Peyer's patch (tissue), 4 donors: ENCODE results near the gene HHATL. TPM values are rescaled to one million over a fixed set of nuclear protein-coding genes. Genes with fewer than 3 reads are reported as not detected.

Experiments used
- DNase-seq, 3 donors: peaks; one replicate each; pipeline ENCODE4 v3.0.0-alpha.2; 2017 to 2019
- H3K27ac ChIP-seq, 4 donors: fragments of 200-600 bp; sonication (generic); one replicate each; pipeline ENCODE4 v1.5.1; 2016 to 2019
- H3K27me3 ChIP-seq, 2 donors: fragments of 200-600 bp; sonication (generic); one replicate each; pipeline ENCODE4 v1.5.1; 2019
- H3K36me3 ChIP-seq, 3 donors: fragments of 200-600 bp; sonication (generic); one replicate each; pipeline ENCODE4 v1.5.1; 2016 to 2019
- H3K4me1 ChIP-seq, 4 donors: fragments of 200-600 bp; sonication (generic); one replicate each; pipeline ENCODE4 v1.5.1; 2016 to 2019
- H3K4me3 ChIP-seq, 4 donors: fragments of 200-600 bp; sonication (generic); 1 replicate in 3 of 4; 2 replicates in 1 of 4; pipeline ENCODE4 v1.5.1; 2016 to 2019; ENCODE audit warnings: mild to moderate bottlenecking in 1 of 4
- H3K9me3 ChIP-seq, 4 donors: fragments of 200-600 bp; sonication (generic); one replicate each; pipeline ENCODE4 v1.5.1; 2016 to 2019; ENCODE audit warnings: mild to moderate bottlenecking in 1 of 4
- POLR2A ChIP-seq, 2 donors: fragments of 450-650 bp; IDR thresholded peaks; one replicate each; pipeline ENCODE4 v1.5.1; 2017; ENCODE audit warnings: antibody characterized with exemption in 2 of 2, mild to moderate bottlenecking in 2 of 2, moderate library complexity in 2 of 2
- total RNA-seq, 4 donors: library from RNA; depleted of rRNA; stranded (reverse); fragments of >200 nt; gene quantifications; one replicate each; pipeline ENCODE4 v1.1.0, GENCODE V29; 2016
- TF ChIP-seq, protein P1 (sequence below), 6 experiments: fragments of 450-650 bp in 4 of 6; fragments of 200-600 bp in 2 of 6; sonication (generic) in 1 of 6; IDR thresholded peaks; one replicate each; pipeline ENCODE4 v1.5.1; 2017 to 2019; ENCODE audit warnings: antibody characterized with exemption in 6 of 6, mild to moderate bottlenecking in 3 of 6, moderate library complexity in 1 of 6

HHATL gene
- total RNA-seq, 4 donors from 2014 or later, result 3.4 TPM; not detected in 3

GRCh38 chr3:42705058-42705767, 2.6 kb upstream of the HHATL start:
- no peak overlapping the region for H3K4me3 ChIP-seq
- no peaks in the 10 kb centered on the region for H3K27me3 ChIP-seq
- no peaks in the 10 kb centered on the region for H3K36me3 ChIP-seq
- no peaks in the 10 kb centered on the region for H3K4me1 ChIP-seq
- DNase-seq, result peak in 1 of 3 donors; percentile 40
- H3K9me3 ChIP-seq, result no peaks in the 10 kb centered on the region
- TF ChIP-seq POLR2A (IDR thresholded peaks at IDR 0.05), result no peak
- TF ChIP-seq, protein P1, sequence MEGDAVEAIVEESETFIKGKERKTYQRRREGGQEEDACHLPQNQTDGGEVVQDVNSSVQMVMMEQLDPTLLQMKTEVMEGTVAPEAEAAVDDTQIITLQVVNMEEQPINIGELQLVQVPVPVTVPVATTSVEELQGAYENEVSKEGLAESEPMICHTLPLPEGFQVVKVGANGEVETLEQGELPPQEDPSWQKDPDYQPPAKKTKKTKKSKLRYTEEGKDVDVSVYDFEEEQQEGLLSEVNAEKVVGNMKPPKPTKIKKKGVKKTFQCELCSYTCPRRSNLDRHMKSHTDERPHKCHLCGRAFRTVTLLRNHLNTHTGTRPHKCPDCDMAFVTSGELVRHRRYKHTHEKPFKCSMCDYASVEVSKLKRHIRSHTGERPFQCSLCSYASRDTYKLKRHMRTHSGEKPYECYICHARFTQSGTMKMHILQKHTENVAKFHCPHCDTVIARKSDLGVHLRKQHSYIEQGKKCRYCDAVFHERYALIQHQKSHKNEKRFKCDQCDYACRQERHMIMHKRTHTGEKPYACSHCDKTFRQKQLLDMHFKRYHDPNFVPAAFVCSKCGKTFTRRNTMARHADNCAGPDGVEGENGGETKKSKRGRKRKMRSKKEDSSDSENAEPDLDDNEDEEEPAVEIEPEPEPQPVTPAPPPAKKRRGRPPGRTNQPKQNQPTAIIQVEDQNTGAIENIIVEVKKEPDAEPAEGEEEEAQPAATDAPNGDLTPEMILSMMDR (IDR thresholded peaks at IDR 0.05), result no peak
- H3K27ac ChIP-seq, result no peak overlapping the region

DNA sequence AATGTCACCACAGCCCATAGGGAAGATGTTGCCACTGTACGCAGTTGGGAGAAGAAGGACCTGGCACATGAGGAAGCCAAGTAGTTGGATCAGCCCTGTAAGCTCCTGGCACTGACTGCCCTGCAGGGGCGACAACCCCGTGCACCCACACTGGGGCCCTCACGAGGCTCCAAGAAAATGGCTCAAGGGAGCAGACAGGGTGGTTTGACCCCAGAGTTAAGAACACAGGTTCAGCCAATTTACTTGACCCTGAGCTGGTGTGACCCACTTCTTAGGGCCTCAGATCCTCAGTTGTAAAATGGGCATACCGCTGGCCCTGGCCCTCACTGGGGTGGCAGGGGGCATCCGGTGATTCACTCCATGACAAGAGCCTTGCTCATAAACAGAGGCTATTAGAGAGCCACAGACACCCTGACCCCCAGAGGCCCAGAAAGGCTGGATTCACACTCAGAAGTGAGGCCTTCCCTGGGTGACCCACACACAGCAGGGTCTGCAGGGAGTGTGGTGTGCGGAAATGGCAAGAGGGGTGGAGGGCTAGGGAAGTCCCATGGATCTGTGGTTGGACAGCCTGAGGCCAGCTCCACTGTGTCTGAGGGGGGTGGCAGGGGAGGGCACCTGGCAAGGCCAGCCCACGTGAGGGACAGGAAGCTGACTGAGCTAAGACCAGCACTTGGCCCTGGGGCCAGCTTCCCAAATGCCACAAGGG, 1.7 kb upstream of the HHATL start:
- H3K36me3 ChIP-seq, result no peaks in the 10 kb centered on the region
- no peaks in the 10 kb centered on the region for H3K4me1 ChIP-seq
- H3K9me3 ChIP-seq, result no peaks in the 10 kb centered on the region
- no peak overlapping the region for H3K4me3 ChIP-seq
- DNase-seq, result peak in 1 of 3 donors; percentile 27
- H3K27ac ChIP-seq, result no peak overlapping the region
- TF ChIP-seq POLR2A (IDR thresholded peaks at IDR 0.05), result no peak
- TF ChIP-seq, protein P1 (IDR thresholded peaks at IDR 0.05), result no peak
- no peaks in the 10 kb centered on the region for H3K27me3 ChIP-seq

DNA sequence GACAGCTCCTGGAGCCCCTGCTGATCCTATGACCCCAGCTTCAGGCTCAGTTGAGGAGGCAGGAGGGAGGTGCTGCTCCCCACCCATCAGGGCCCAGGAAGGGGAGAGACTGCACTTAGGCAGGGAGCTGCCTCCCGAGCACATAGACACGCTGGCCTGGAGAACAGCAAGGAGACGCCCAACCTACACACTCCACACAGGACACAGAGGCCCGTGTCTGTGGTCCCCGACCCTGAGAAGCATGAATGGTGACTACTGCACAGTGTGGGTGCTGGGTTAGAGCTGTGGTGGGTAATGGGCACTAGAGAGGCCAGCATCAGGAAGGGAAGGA, 1.1 kb upstream of the HHATL start:
- TF ChIP-seq, protein P1 (IDR thresholded peaks at IDR 0.05), result no peak
- no peak for TF ChIP-seq POLR2A (IDR thresholded peaks at IDR 0.05)

DNA sequence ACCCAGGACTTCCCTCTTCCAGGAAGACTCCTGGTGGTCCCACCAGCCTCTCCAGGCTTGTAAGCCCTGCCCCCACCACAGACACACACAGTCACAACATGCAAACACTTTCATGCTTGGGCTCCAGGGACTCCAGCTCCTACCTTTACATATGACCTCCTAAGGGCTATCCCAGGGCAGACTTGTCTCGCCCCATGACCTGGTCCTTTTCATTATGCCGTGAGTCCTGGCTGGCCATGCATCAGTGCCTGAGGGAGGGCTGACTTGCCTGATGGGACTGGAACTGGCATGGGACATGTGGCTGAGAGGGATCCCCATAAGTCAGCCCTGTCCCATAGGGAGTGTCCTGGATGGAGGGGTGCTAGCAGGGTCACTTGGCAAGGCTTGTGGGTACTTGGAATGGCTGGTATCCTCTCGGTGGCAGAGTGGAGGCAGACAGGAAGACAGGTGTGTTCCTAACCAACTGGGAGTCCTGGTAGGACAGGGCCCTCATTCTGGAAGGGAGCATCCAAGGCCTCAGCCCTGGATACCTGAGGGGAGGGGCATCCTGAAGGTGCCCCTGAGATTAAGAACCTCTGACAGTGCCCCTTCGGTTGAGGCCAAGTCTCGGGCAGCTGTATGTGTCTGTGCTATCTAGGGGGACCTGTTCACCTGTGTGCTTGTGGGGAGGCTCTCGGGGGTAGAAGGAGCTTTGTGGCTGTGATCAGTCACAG, 540 bp upstream of the HHATL start:
- H3K27me3 ChIP-seq, result no peaks in the 10 kb centered on the region
- no peaks in the 10 kb centered on the region for H3K9me3 ChIP-seq
- no peak overlapping the region for H3K27ac ChIP-seq
- DNase-seq, result peak in 1 of 3 donors; percentile 14
- H3K36me3 ChIP-seq, result no peaks in the 10 kb centered on the region
- H3K4me3 ChIP-seq, result no peak overlapping the region
- TF ChIP-seq POLR2A (IDR thresholded peaks at IDR 0.05), result no peak
- no peaks in the 10 kb centered on the region for H3K4me1 ChIP-seq

More for the DNA sequence above, 1.1 kb upstream of the HHATL start:
- Histone ChIP-seq H3K4me1 (no peaks in the 10 kb centered on the region), H3K36me3 (no peaks in the 10 kb centered on the region), H3K4me3 (no peak overlapping the region), H3K27me3 (no peaks in the 10 kb centered on the region), H3K27ac (no peak overlapping the region), H3K9me3 (no peaks in the 10 kb centered on the region)
- peak in 1 of 3 donors; percentile 17 for DNase-seq

GRCh38 chr3:42701371-42702065, 1.1 kb downstream of the HHATL start:
- DNase-seq, result peak in 2 of 3 donors; percentile 54 to 55
- Histone ChIP-seq H3K9me3 (no peaks in the 10 kb centered on the region), H3K4me3 (no peak overlapping the region), H3K36me3 (no peaks in the 10 kb centered on the region), H3K27me3 (no peaks in the 10 kb centered on the region), H3K4me1 (no peaks in the 10 kb centered on the region), H3K27ac (no peak overlapping the region)
- TF ChIP-seq, protein P1 (IDR thresholded peaks at IDR 0.05), result no peak
- no peak for TF ChIP-seq POLR2A (IDR thresholded peaks at IDR 0.05)
